ENCODE results near the gene GRHPR.

GRCh38 chr9:37425298-37425752 lies 2.8 kb downstream of the GRHPR start:
- TF ChIP-seq ZNF677 (tag by site-specific recombination; IDR thresholded peaks at IDR 0.05) (no peak), ZNF704 (tag by site-specific recombination; IDR thresholded peaks at IDR 0.05) (no peak), ZNF518A (tag by site-specific recombination; conservative IDR thresholded peaks at IDR 0.05; ENCODE audit: low read depth) (no peak), ZNF530 (tag by site-specific recombination; IDR thresholded peaks at IDR 0.05; ENCODE audit: low read depth) (no peak), CTCF (tag by site-specific recombination; IDR thresholded peaks at IDR 0.05) (no peak), ZNF146 (tag by site-specific recombination; IDR thresholded peaks at IDR 0.05) (no peak), SP3 (tag by site-specific recombination; IDR thresholded peaks at IDR 0.05) (no peak), ZNF121 (tag by site-specific recombination; IDR thresholded peaks at IDR 0.05) (no peak), ZNF501 (tag by site-specific recombination; IDR thresholded peaks at IDR 0.05) (no peak), ZNF76 (tag by site-specific recombination; IDR thresholded peaks at IDR 0.05; ENCODE audit: borderline replicate concordance, low read depth) (no peak), ZNF394 (tag by site-specific recombination; IDR thresholded peaks at IDR 0.05; ENCODE audit: borderline replicate concordance) (no peak)
- TF ChIP-seq, protein P1, sequence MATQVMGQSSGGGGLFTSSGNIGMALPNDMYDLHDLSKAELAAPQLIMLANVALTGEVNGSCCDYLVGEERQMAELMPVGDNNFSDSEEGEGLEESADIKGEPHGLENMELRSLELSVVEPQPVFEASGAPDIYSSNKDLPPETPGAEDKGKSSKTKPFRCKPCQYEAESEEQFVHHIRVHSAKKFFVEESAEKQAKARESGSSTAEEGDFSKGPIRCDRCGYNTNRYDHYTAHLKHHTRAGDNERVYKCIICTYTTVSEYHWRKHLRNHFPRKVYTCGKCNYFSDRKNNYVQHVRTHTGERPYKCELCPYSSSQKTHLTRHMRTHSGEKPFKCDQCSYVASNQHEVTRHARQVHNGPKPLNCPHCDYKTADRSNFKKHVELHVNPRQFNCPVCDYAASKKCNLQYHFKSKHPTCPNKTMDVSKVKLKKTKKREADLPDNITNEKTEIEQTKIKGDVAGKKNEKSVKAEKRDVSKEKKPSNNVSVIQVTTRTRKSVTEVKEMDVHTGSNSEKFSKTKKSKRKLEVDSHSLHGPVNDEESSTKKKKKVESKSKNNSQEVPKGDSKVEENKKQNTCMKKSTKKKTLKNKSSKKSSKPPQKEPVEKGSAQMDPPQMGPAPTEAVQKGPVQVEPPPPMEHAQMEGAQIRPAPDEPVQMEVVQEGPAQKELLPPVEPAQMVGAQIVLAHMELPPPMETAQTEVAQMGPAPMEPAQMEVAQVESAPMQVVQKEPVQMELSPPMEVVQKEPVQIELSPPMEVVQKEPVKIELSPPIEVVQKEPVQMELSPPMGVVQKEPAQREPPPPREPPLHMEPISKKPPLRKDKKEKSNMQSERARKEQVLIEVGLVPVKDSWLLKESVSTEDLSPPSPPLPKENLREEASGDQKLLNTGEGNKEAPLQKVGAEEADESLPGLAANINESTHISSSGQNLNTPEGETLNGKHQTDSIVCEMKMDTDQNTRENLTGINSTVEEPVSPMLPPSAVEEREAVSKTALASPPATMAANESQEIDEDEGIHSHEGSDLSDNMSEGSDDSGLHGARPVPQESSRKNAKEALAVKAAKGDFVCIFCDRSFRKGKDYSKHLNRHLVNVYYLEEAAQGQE (tag by site-specific recombination; IDR thresholded peaks at IDR 0.05) = no peak
- TF ChIP-seq, protein P2, sequence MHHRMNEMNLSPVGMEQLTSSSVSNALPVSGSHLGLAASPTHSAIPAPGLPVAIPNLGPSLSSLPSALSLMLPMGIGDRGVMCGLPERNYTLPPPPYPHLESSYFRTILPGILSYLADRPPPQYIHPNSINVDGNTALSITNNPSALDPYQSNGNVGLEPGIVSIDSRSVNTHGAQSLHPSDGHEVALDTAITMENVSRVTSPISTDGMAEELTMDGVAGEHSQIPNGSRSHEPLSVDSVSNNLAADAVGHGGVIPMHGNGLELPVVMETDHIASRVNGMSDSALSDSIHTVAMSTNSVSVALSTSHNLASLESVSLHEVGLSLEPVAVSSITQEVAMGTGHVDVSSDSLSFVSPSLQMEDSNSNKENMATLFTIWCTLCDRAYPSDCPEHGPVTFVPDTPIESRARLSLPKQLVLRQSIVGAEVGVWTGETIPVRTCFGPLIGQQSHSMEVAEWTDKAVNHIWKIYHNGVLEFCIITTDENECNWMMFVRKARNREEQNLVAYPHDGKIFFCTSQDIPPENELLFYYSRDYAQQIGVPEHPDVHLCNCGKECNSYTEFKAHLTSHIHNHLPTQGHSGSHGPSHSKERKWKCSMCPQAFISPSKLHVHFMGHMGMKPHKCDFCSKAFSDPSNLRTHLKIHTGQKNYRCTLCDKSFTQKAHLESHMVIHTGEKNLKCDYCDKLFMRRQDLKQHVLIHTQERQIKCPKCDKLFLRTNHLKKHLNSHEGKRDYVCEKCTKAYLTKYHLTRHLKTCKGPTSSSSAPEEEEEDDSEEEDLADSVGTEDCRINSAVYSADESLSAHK (tag by site-specific recombination; IDR thresholded peaks at IDR 0.05) = no peak
